Measurements from ENCODE around the gene CYGB.
"Not testable (repeated sequence)": the region's sequence is repeated elsewhere in the genome, so short reads cannot be mapped to it uniquely, and the experiment has no call there.

CYGB gene

DNA sequence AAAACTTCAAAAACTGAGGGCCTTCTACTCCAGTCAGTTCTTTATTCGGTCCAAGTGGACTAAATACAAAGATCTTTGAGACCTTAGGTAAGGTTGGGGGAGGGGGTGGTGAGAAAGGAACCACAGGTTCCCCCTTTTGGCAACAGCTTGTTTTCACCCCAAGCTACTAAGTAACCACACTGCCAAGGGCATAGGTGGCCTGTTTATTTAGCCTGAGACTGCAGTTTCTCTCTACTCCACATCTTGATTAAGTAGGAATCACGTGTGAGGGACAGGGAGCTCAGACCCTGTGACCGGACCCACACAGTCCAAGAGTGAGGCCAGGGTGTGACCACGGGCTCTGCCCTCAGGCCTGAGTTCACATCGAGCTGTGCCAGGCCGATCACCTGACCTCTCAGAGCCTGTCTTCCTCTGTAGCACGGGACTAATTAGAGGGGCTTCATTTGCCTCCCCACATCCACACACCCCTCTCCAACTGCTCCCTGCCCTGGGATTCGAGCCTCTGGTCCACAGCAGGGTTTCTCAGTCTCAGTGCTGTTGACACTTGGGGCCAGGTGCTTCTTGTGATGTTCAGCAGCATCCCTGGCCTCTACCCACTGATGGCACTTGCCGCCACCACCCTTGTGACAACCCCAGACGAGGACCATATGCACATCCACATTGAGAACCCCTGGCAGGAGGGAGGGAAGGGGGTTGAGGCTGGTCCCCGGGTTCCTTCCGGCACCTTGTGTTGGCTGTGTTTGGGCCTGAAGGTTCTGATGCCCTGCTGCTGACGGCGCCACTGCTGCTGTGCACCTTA lies 30.3 kb upstream of the CYGB start:
- WGBS, 2 experiments (ENCODE audit: insufficient coverage in 2 of 2) = 77 to 86% methylated on average over 10 to 11 of the region's 14 CpGs
- Histone ChIP-seq H3K9me3 (ENCODE audit: control insufficient read depth, low read length) (peaks cover 7% of the 10 kb centered on the region), H3K4me3 (ENCODE audit: extremely low read depth, insufficient read depth, low read length, poor library complexity, severe bottlenecking) (no peak overlapping the region), H3K27ac (ENCODE audit: low read depth, low read length, severe bottlenecking) (no peak overlapping the region), H3K4me1 (ENCODE audit: control insufficient read depth, insufficient read depth, low read length, poor library complexity, severe bottlenecking) (peaks cover 4% of the 10 kb centered on the region), H3K36me3 (ENCODE audit: control insufficient read depth, insufficient read depth, low read length) (peaks cover 36% of the 10 kb centered on the region)

GRCh38 chr17:76566988-76567431 lies 29.5 kb upstream of the CYGB start:
- Histone ChIP-seq H3K9me3 (ENCODE audit: control insufficient read depth, low read length) (peaks cover 7% of the 10 kb centered on the region), H3K27ac (ENCODE audit: low read depth, low read length, severe bottlenecking) (no peak overlapping the region), H3K4me1 (ENCODE audit: control insufficient read depth, insufficient read depth, low read length, poor library complexity, severe bottlenecking) (peaks cover 8% of the 10 kb centered on the region), H3K4me3 (ENCODE audit: extremely low read depth, insufficient read depth, low read length, poor library complexity, severe bottlenecking) (no peak overlapping the region), H3K36me3 (ENCODE audit: control insufficient read depth, insufficient read depth, low read length) (peaks cover 43% of the 10 kb centered on the region)
- WGBS, 2 experiments (ENCODE audit: insufficient coverage in 2 of 2) = 81 to 83% methylated on average over 5 of the region's 5 CpGs

GRCh38 chr17:76566613-76566943 lies 29.1 kb upstream of the CYGB start:
- no peak overlapping the region for H3K4me3 ChIP-seq (ENCODE audit: extremely low read depth, insufficient read depth, low read length, poor library complexity, severe bottlenecking)
- 40 to 41% methylated on average over 2 to 3 of the region's 3 CpGs for WGBS, 2 experiments (ENCODE audit: insufficient coverage in 2 of 2)
- H3K36me3 ChIP-seq (ENCODE audit: control insufficient read depth, insufficient read depth, low read length) = peaks cover 47% of the 10 kb centered on the region
- H3K4me1 ChIP-seq (ENCODE audit: control insufficient read depth, insufficient read depth, low read length, poor library complexity, severe bottlenecking) = peaks cover 12% of the 10 kb centered on the region
- no peak overlapping the region for H3K27ac ChIP-seq (ENCODE audit: low read depth, low read length, severe bottlenecking)
- peaks cover 7% of the 10 kb centered on the region for H3K9me3 ChIP-seq (ENCODE audit: control insufficient read depth, low read length)

DNA sequence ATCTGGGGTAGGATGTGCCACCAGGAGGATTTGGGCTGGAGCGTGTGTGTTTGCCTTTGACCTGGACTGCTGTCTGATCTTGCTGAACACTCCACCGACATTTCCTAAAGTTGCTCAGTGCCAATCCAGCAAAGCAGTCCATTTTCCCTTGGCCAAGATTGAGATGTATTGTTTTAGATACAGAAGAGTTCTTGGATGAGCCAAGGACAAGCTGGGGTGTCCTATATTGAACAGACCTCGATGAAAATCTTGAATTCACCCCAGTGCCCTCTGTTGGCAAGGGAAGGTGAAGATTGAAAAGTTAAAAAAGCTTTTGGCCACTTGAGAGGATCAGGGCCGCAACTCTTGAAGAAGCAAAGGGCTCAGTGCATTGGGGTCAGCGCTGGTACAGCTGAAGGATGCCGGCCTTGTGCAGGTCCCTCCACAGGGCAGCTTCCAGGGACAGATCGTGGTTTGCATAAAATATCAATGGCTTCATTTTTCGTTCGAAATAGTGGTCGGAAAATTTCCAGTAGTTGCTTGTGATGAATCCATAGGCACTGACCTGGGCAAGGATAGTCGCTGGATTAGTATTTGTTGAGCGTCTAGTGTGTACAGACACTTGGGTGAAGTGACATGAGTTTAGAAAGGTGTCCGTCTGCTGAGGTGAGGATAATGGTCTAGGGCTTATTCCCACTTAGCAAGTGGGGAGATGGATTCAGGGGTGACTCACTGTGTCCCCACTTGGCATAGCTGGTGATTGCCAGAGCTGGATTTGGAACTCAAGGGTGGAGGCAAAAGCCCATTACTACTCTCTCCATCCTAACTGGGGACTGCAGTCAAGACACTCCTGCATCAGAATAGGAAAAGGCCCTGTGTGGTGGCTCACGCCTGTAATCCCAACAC lies 28.5 kb upstream of the CYGB start:
- Histone ChIP-seq H3K27ac (ENCODE audit: low read depth, low read length, severe bottlenecking) (no peak overlapping the region), H3K4me3 (ENCODE audit: extremely low read depth, insufficient read depth, low read length, poor library complexity, severe bottlenecking) (no peak overlapping the region), H3K36me3 (ENCODE audit: control insufficient read depth, insufficient read depth, low read length) (peaks cover 53% of the 10 kb centered on the region), H3K9me3 (ENCODE audit: control insufficient read depth, low read length) (peaks cover 6% of the 10 kb centered on the region), H3K4me1 (ENCODE audit: control insufficient read depth, insufficient read depth, low read length, poor library complexity, severe bottlenecking) (peaks cover 18% of the 10 kb centered on the region)
- WGBS, 2 experiments (ENCODE audit: insufficient coverage in 2 of 2) = 93 to 94% methylated on average over 11 to 13 of the region's 14 CpGs

DNA sequence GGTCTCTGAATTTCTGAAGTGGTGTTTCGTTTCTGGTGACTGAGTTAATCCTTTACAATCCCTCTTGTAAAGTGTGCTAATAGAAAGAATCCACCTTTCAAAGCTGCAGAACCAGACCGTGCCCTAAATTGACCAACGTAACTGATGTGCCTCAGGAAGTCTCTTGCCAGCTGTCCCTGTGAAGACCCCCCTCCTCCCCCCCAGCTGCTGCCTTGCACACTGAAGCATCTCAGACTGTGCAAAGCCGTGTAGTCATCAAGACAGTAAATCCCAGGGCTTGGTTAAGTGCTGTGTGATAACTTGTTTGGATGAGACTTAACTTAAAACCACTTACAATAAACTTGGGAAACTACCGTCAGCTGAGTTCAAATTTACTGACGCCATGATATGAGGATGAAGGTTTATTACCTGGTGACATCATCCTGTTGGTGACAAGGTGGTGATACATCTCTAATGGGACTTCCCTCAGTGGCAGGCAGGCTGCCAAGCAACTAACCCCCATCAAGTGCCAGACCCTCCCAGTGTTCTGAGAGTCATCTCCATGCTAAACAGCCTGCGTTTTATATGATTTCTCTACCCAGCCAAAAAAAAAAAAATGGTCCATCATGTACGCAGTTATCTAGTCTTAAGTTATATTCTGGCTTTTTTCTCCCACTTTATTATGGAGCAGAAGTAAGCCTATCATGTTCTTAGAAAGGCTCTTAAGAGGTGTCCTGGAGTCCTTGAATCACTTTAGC lies 27.6 kb upstream of the CYGB start:
- not testable (repeated sequence) for H3K4me3 ChIP-seq (ENCODE audit: extremely low read depth, insufficient read depth, low read length, poor library complexity, severe bottlenecking); H3K9me3 ChIP-seq (ENCODE audit: control insufficient read depth, low read length); H3K27ac ChIP-seq (ENCODE audit: low read depth, low read length, severe bottlenecking)
- peaks cover 26% of the 10 kb centered on the region for H3K4me1 ChIP-seq (ENCODE audit: control insufficient read depth, insufficient read depth, low read length, poor library complexity, severe bottlenecking)
- peaks cover 61% of the 10 kb centered on the region for H3K36me3 ChIP-seq (ENCODE audit: control insufficient read depth, insufficient read depth, low read length)
- WGBS, 2 experiments (ENCODE audit: insufficient coverage in 2 of 2) = 80 to 100% methylated on average over 1 to 2 of the region's 8 CpGs

DNA sequence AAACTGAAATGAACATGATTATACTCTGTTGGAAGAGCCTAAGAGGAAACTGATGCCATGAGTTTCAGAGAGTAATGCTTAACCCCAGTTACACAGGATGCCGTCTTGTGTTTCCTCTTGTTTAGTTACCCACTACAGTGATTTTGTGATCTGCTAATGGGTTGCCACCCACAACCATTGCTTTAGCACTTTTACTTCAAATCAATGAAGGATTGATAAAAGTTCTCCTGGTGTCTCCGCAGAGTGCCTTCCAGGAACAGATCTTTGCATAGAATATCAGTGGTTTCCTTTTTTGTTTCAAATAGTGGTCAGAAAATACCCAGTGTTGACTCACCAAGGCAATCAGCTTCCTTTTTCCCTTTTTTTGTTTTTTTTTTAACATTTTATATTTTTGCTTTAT lies 25.9 kb upstream of the CYGB start:
- not testable (repeated sequence) for H3K9me3 ChIP-seq (ENCODE audit: control insufficient read depth, low read length); H3K4me3 ChIP-seq (ENCODE audit: extremely low read depth, insufficient read depth, low read length, poor library complexity, severe bottlenecking); H3K27ac ChIP-seq (ENCODE audit: low read depth, low read length, severe bottlenecking)
- Histone ChIP-seq H3K36me3 (ENCODE audit: control insufficient read depth, insufficient read depth, low read length) (peaks cover 75% of the 10 kb centered on the region), H3K4me1 (ENCODE audit: control insufficient read depth, insufficient read depth, low read length, poor library complexity, severe bottlenecking) (peaks cover 26% of the 10 kb centered on the region)
- WGBS, 2 experiments (ENCODE audit: insufficient coverage in 2 of 2) = 83% methylated on average over 1 of the region's 2 CpGs; no CpG with 5 or more reads in 1 of the 2 experiments

DNA sequence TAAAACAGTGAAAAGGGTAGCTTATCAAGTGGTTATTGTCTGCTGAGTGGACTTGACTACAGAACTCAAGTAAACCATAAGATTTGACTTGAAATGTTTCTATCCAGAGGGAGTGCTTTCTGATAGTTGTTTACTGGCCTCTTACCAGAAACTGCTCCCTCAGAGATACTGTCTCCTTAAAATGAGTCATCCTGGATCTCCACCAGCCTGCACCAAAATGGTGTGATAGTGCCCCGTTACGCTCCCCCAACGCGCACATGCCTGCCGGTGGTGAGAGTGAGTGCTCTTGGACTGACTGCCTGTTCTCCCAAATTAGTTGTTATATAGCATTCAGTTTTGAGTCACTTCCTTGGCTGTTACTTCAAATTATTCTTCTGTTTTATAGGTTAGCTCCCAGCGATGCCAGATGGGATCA lies 25.2 kb upstream of the CYGB start:
- 89 to 93% methylated on average over 3 to 5 of the region's 6 CpGs for WGBS, 2 experiments (ENCODE audit: insufficient coverage in 2 of 2)
- Histone ChIP-seq H3K27ac (ENCODE audit: low read depth, low read length, severe bottlenecking) (peak overlapping the region; percentile 76), H3K4me1 (ENCODE audit: control insufficient read depth, insufficient read depth, low read length, poor library complexity, severe bottlenecking) (peaks cover 26% of the 10 kb centered on the region), H3K4me3 (ENCODE audit: extremely low read depth, insufficient read depth, low read length, poor library complexity, severe bottlenecking) (no peak overlapping the region), H3K9me3 (ENCODE audit: control insufficient read depth, low read length) (no peaks in the 10 kb centered on the region), H3K36me3 (ENCODE audit: control insufficient read depth, insufficient read depth, low read length) (peaks cover 75% of the 10 kb centered on the region)

GRCh38 chr17:76561799-76562268 lies 24.3 kb upstream of the CYGB start:
- peaks cover 71% of the 10 kb centered on the region for H3K36me3 ChIP-seq (ENCODE audit: control insufficient read depth, insufficient read depth, low read length)
- no peaks in the 10 kb centered on the region for H3K9me3 ChIP-seq (ENCODE audit: control insufficient read depth, low read length)
- peak overlapping the region; percentile 17 for H3K27ac ChIP-seq (ENCODE audit: low read depth, low read length, severe bottlenecking)
- 78 to 96% methylated on average over 3 to 4 of the region's 5 CpGs for WGBS, 2 experiments (ENCODE audit: insufficient coverage in 2 of 2)
- H3K4me3 ChIP-seq (ENCODE audit: extremely low read depth, insufficient read depth, low read length, poor library complexity, severe bottlenecking) = no peak overlapping the region
- peaks cover 26% of the 10 kb centered on the region for H3K4me1 ChIP-seq (ENCODE audit: control insufficient read depth, insufficient read depth, low read length, poor library complexity, severe bottlenecking)

- WGBS, 2 experiments (ENCODE audit: insufficient coverage in 2 of 2) = 94 to 99% methylated on average over 7 of the region's 7 CpGs
- Histone ChIP-seq H3K9me3 (ENCODE audit: control insufficient read depth, low read length) (no peaks in the 10 kb centered on the region), H3K4me3 (ENCODE audit: extremely low read depth, insufficient read depth, low read length, poor library complexity, severe bottlenecking) (no peak overlapping the region), H3K36me3 (ENCODE audit: control insufficient read depth, insufficient read depth, low read length) (peaks cover 69% of the 10 kb centered on the region), H3K27ac (ENCODE audit: low read depth, low read length, severe bottlenecking) (peak overlapping the region; percentile 17), H3K4me1 (ENCODE audit: control insufficient read depth, insufficient read depth, low read length, poor library complexity, severe bottlenecking) (peaks cover 26% of the 10 kb centered on the region)
Measured at GRCh38 chr17:76561332-76561731, 23.8 kb upstream of the CYGB start.

DNA sequence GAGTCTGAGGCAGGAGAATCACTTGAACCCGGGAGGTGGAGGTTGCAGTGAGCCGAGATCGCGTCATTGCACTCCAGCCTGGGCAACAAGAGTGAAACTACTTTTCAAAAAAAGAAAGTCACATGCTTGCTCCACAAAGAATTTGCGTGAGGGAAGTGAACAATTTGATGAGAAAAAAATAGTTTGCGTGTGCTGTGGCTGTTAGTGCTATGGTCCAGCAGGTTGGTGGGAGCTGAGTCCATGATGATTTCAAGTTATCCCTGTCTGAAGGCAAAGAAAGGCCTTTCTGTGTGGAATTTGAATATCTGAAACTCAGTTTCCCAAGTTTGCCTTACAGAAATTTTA lies 23.3 kb upstream of the CYGB start:
- no peaks in the 10 kb centered on the region for H3K9me3 ChIP-seq (ENCODE audit: control insufficient read depth, low read length)
- WGBS, 2 experiments (ENCODE audit: insufficient coverage in 2 of 2) = 90 to 92% methylated on average over 6 of the region's 6 CpGs
- H3K27ac ChIP-seq (ENCODE audit: low read depth, low read length, severe bottlenecking) = peak overlapping the region; percentile 17
- no peak overlapping the region for H3K4me3 ChIP-seq (ENCODE audit: extremely low read depth, insufficient read depth, low read length, poor library complexity, severe bottlenecking)
- H3K36me3 ChIP-seq (ENCODE audit: control insufficient read depth, insufficient read depth, low read length) = peaks cover 67% of the 10 kb centered on the region
- H3K4me1 ChIP-seq (ENCODE audit: control insufficient read depth, insufficient read depth, low read length, poor library complexity, severe bottlenecking) = peaks cover 26% of the 10 kb centered on the region
